ENCODE results near the gene P3R3URF.

The P3R3URF gene

GRCh38 chr1:46193984-46194570, 17.8 kb upstream of the P3R3URF start:
- DNase-seq, result no peak

- DNase-seq, result no peak
These were observed 17.0 kb upstream of the P3R3URF start for GRCh38 chr1:46193285-46193684.

GRCh38 chr1:46192171-46192570, 15.9 kb upstream of the P3R3URF start:
- no peak for DNase-seq

- no peak for DNase-seq
These were observed 14.9 kb upstream of the P3R3URF start for GRCh38 chr1:46191033-46191701.

- no peak for DNase-seq
These were observed 14.3 kb upstream of the P3R3URF start for GRCh38 chr1:46190539-46190938.

- no peak for DNase-seq
These were observed 12.2 kb upstream of the P3R3URF start for GRCh38 chr1:46188295-46189030.

GRCh38 chr1:46187106-46187869, 11.0 kb upstream of the P3R3URF start:
- DNase-seq, result no peak

- DNase-seq, result no peak
These were observed 9.8 kb upstream of the P3R3URF start for GRCh38 chr1:46186076-46186475.

- DNase-seq, result no peak
These were observed 8.8 kb upstream of the P3R3URF start for GRCh38 chr1:46184920-46185658.

- no peak for DNase-seq
These were observed 7.8 kb upstream of the P3R3URF start for GRCh38 chr1:46183926-46184557.

GRCh38 chr1:46183079-46183847, 7.0 kb upstream of the P3R3URF start:
- no peak for DNase-seq

GRCh38 chr1:46181343-46182260, 5.3 kb upstream of the P3R3URF start:
- DNase-seq, result no peak

GRCh38 chr1:46180082-46180616, 3.9 kb upstream of the P3R3URF start:
- DNase-seq, result no peak

GRCh38 chr1:46179138-46180081, 3.1 kb upstream of the P3R3URF start:
- DNase-seq, result peak; percentile 57

GRCh38 chr1:46175243-46175642, 1.0 kb downstream of the P3R3URF start:
- no peak for DNase-seq

GRCh38 chr1:46174448-46175231, 1.6 kb downstream of the P3R3URF start, which contains the start of gene TSPAN1:
TSS of gene TSPAN1 (plus strand) at chr1:46175087. CDS start at chr1:46181108, 6,021 bp downstream.
- DNase-seq, result no peak

- DNase-seq, result no peak
These were observed 2.9 kb downstream of the P3R3URF start for GRCh38 chr1:46173361-46173856.
